Measurements from ENCODE around the gene SUPT7L.

- TF ChIP-seq GABPB1 (CRISPR knock-in tag; IDR thresholded peaks at IDR 0.05) (no peak), PPARG (CRISPR knock-in tag; conservative IDR thresholded peaks at IDR 0.05) (no peak), MAFF (IDR thresholded peaks at IDR 0.05; ENCODE audit: low read depth, low read length) (no peak), MEIS1 (CRISPR knock-in tag; IDR thresholded peaks at IDR 0.05; ENCODE audit: borderline replicate concordance) (no peak), ZNF207 (IDR thresholded peaks at IDR 0.05; ENCODE audit: borderline replicate concordance) (no peak), TBL1XR1 (IDR thresholded peaks at IDR 0.05; ENCODE audit: borderline replicate concordance, low read length, partially characterized antibody) (no peak), RNF2 (conservative IDR thresholded peaks at IDR 0.05; ENCODE audit: low read depth) (no peak)
- TF ChIP-seq, protein P1, sequence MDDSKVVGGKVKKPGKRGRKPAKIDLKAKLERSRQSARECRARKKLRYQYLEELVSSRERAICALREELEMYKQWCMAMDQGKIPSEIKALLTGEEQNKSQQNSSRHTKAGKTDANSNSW (CRISPR knock-in tag; IDR thresholded peaks at IDR 0.05; ENCODE audit: borderline replicate concordance), result no peak
Observed at GRCh38 chr2:27672723-27673486, 9.5 kb upstream of the SUPT7L start.
